ENCODE measurements around the gene EXTL2. TPM values are rescaled to one million over a fixed set of nuclear protein-coding genes. Genes with fewer than 3 reads are reported as not detected.
"Not testable (repeated sequence)": the region's sequence is repeated elsewhere in the genome, so short reads cannot be mapped to it uniquely, and the experiment has no call there.

Gene EXTL2, protein sequence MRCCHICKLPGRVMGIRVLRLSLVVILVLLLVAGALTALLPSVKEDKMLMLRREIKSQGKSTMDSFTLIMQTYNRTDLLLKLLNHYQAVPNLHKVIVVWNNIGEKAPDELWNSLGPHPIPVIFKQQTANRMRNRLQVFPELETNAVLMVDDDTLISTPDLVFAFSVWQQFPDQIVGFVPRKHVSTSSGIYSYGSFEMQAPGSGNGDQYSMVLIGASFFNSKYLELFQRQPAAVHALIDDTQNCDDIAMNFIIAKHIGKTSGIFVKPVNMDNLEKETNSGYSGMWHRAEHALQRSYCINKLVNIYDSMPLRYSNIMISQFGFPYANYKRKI
- polyA plus RNA-seq (ENCODE audit: insufficient read length in 10 of 10) = 10 to 100 TPM; 32.4 to 45.5 (median 37.7) TPM
- long read RNA-seq, donor 1, transcript EXTL2-202 (5 exons, 3,985 nt) = major isoform, 8 of 10 reads
- long read RNA-seq, donor 1, partial matches to known transcripts = 0 of 10 reads
- long read RNA-seq, donor 1, other reads (novel, unspliced or antisense) = 0 of 10 reads
- long read RNA-seq, donor 2, transcript EXTL2-202 (5 exons, 3,985 nt) = major isoform, 5 of 6 reads
- long read RNA-seq, donor 2, partial matches to known transcripts = 0 of 6 reads
- long read RNA-seq, donor 2, other reads (novel, unspliced or antisense) = 0 of 6 reads
- long read RNA-seq, donor 3 = 0 reads
- long read RNA-seq, donor 4, transcript EXTL2-202 (5 exons, 3,985 nt) = major isoform, 9 of 15 reads
- long read RNA-seq, donor 4, partial matches to known transcripts = 0 of 15 reads
- long read RNA-seq, donor 4, other reads (novel, unspliced or antisense) = 0 of 15 reads
- long read RNA-seq, donor 5, transcript EXTL2-202 (5 exons, 3,985 nt) = major isoform, 9 of 10 reads
- long read RNA-seq, donor 5, partial matches to known transcripts = 0 of 10 reads
- long read RNA-seq, donor 5, other reads (novel, unspliced or antisense) = 0 of 10 reads
- long read RNA-seq, donor 6, transcript EXTL2-202 (5 exons, 3,985 nt) = major isoform, 6 of 18 reads
- long read RNA-seq, donor 6, partial matches to known transcripts = 11 of 18 reads
- long read RNA-seq, donor 6, other reads (novel, unspliced or antisense) = 0 of 18 reads
- long read RNA-seq, donor 7, transcript EXTL2-202 (5 exons, 3,985 nt) = minor isoform, 5 of 11 reads
- long read RNA-seq, donor 7, transcript EXTL2-201 (5 exons, 2,835 nt) = major isoform, 6 of 11 reads
- long read RNA-seq, donor 7, partial matches to known transcripts = 0 of 11 reads
- long read RNA-seq, donor 7, other reads (novel, unspliced or antisense) = 0 of 11 reads
- long read RNA-seq, donor 8, transcript EXTL2-202 (5 exons, 3,985 nt) = major isoform, 6 of 10 reads
- long read RNA-seq, donor 8, partial matches to known transcripts = 0 of 10 reads
- long read RNA-seq, donor 8, other reads (novel, unspliced or antisense) = 0 of 10 reads
- long read RNA-seq, donor 9, partial matches to known transcripts = 0 of 1 reads
- long read RNA-seq, donor 9, other reads (novel, unspliced or antisense) = 0 of 1 reads

DNA sequence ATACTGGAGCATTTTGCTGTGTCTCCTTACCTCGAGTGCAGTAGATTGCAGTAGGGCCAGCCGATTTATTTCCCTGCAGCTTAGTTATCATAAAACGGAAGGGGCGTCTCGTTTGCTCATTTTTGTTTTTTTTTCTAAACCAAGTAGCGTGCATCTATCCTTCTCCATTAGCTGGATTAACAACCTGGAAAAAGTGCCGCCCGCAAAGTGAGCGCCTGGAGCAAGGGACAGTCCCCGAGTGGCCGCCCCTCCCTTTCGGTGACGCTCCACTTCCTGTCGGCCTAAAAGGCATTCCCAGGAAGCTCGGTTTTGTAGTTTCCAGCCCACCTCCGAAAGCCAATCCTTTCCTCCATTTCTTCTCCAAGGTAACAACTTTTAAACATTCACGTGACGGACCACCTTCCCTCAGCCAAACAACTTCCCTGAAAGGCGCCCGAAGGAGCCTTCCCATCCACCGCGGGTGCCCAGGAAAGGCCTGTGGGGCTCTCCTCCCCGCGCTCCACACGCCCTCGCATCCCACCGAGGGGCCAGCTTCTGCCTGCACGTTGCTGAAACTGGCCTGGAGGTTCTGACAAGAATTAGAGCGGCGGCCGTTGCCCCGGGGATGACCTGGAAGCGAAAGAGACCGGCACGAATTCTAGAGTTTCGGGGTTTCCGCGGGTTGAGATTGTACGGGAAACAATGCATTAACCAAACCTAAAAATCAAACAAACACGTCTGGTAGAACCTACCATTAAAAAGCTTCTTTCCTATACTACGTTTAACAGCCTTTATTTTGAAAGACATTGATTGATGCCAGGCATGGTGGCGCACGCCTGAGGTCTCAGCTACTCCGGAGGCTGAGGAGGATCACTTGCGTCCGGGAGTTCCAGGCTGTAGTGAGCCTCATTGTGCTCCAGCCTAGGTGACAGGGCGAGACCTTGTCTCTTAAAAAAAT is at the start of gene EXTL2:
EXTL2 (minus strand) TSS at position 240 of the 937 bp plus-strand sequence. CDS start 6,085 bp downstream, outside the sequence.
- peak; percentile 84 to 96 (median 91) for DNase-seq

DNA sequence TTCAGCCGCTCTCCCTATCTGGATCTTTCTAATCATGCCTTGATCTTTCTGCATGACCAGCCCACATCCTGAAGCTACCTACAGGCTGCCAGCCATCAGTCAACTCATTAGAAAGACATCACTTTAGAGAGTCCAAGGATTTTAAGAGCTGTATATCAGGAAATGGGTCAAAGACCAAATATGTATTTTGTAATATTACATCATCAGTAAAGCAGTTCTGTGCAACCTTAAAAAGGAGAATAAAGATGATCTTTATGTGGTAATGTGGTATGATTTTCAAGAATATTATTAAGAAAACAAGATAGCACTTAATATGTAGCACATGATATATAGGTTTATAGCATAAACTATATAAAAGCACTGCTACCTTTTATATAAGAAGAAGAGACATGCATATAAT is 48.9 kb upstream of the EXTL2 start:
- DNase-seq = no peak

DNA sequence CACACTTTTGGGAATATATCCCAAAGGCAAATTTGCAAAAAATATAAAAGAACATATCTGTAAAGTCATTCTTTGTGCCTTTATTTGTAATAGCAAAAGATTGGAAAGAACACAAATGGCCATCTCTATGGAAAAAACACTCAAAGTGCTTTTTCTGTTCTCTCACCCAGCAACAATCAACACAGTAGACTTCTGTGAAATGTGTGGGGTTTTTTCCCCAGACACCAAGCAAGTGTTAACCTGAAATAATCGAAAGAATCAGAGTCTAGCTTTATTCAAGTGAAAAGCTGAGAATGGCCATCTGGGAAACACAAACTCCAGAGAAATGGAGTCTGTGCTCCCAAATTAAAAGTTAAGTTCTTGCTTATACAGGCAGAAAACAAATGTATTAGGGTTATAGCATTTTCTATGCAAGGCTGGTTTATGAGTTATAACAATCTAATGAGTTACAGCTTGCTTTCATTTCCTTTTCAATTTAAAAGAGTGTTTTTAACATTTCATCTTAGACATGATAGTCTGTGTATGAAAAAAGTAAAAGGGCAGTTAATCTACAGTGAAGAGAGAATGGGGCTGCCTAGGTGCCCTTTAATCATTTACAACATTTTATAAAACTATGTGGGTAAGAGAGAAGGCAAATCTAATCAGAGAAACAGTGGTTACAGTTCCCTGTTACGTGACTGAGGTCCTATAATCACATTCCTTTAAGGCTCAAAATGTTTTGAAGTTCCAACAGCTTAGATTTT is 47.8 kb upstream of the EXTL2 start:
- no peak for DNase-seq

DNA sequence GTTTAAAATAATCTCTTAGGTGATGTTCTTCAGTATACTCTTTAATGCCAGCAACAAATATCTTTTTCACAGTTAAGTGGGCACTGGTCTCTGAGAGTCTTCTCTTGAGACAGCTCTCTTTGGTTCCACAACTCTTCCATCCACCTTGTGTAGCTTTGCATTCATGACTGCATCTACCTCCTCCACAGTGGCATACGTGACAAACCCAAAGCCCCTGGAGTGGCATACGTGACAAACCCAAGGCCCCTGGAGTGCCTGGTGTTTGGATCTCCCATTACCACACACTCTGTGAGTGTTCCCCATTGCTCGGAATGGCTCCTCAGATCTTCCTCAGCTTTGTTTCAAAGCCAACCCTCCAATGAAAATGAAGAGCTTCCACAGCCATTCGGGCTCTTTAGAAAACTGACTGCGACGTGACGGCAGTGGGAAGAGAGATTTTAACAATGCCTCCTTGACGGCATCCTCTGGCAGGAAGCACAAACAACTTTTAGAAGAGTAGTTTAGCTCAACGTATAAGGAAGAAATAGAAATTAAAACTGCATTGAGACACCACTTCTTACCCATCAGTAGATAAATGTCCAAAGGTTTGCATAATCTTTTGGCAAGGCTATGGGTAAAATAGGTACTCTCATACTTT is 47.1 kb upstream of the EXTL2 start:
- DNase-seq = no peak

DNA sequence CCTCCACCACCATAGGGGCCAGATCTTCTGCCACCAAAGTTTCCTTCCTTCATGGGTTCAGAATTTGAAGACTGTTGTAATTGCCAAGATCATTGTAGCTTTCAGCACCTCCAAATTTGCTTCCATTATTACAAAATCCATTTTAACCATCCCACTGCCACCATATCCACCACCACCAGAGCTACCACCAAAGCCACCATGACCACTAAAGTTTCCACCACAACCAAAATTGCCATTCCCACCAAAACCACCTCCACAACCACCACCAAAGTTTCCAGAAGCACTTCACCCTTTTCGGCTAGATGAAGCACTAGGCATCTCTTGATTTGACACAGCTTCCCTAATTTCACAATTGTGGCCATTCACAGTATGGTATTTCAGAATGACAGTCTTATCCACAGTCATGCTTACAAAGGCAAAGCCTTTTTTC is 46.5 kb upstream of the EXTL2 start:
- DNase-seq = no peak

DNA sequence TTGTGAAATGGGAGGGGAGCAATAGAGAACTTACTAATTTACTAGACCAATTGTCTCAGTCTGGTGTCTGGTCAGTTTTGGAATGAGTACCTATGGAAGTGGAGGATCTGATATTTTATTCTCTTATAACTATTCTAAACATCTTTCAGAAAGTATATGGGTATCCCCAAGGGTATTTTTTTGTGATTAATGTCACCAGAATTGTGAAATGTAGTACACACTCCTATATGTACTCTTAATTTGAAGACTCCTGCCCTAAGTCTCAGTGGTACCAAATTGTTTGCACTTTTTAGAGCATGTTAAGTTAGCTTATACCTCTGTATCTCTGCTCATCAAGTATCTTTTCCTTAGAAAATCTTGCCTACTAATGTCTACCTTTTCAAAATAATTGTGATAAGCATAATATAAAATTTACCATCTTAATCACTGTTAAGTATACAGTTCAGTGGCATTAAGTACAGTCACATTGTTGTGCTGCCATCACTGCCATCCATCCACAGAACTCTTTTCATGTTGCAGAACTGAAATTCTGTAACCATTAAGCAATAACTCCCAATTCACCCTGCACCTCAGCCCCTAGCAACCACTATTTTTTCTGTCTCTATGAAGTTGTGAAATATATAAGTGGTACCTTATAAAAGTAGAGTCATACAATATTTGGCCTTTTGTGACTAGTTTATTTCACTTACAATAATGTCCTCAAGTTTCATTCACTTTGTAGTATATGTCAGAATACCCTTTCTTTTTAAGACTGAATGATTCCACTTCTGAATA is 41.7 kb upstream of the EXTL2 start:
- DNase-seq = no peak

DNA sequence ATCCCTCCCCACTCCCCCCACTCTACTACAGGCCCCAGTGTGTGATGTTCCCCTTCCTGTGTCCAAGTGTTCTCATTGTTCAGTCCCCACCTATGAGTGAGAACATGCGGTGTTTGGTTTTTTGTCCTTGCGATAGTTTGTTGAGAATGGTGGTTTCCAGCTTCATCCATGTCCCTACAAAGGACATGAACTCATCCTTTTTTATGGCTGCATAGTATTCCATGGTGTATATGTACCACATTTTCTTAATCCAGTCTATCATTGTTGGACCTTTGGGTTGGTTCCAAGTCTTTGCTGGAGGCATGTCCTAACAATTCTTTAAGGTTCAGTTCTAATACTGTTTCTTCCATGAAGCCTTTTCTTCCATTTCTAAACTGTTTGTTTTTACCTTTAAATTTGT is 38.9 kb upstream of the EXTL2 start:
- not testable (repeated sequence) for DNase-seq

DNA sequence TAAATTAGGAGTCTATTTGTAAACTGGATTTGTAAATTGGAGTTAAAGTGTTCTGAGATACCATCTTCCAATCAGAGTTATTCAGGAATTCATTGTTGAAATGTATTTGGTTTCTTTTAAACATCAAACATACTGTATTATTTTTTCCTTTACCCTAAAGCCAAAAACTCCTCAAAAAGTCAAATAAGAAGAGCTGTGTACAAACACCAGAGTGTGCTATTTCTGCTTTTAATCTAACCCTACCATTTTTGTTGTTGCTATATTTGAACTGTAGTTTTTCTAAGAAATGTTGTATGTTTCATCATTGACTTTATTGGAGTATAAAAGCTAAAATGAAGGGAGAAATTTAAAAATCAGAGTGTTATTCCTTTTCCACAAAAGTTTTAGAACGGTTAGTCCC is 37.1 kb upstream of the EXTL2 start:
- DNase-seq = no peak

DNA sequence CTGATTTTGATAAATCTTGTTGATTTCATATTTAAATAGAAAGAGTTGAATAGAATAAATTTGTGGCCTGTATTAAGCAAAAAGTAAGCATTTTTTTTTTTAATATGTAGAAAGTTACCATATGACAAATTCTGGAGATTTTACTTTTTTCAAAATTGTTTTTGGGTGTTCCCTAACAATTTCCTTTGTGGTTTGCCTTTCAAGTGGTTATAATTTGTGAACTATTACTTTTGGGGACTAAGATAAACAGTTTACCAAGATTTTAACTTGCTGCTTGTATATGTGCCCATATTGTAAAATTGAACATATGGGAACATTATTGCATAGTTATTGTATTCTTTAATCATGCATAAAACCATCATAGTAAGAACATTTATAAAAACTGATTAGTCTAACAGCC is 35.9 kb upstream of the EXTL2 start:
- no peak for DNase-seq

DNA sequence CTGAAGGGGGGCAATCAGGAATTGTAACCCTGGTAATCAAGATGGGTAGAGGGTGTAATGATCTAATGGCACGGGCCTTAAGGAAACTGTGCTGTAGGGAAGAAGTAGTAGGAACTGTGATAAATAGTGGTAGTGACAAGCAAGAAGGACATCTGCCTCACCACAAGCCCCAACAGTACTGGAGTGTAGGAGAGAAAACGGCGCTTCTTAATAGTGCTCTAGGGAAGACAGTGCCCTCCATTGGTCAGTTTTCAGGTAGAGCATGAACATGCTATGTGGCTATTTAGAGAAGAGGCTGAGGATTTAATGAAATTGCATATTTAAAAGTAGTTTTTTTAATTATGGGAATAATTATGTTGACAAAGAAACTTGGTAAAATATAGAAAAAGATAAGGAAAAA is 33.5 kb upstream of the EXTL2 start:
- no peak for DNase-seq

DNA sequence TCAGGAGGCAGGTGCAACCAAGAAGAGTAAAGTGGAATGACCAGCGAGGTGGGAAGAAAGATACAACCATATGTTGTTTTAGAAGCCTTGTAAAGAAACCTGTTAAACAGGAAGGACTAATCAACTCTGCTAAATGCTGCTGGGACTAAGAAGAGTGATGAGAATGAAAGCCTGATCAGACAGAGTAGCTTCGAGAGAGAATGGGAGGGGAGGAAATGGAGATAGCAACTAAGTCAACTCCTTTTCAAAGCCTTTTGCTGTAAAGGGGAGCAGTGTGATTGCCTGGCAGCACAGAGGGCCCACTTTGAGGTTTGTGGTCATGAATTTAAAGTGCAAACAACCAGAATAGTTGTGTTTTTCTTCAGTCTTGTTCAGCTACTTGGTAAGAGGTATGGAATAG is 32.6 kb upstream of the EXTL2 start:
- DNase-seq = no peak

DNA sequence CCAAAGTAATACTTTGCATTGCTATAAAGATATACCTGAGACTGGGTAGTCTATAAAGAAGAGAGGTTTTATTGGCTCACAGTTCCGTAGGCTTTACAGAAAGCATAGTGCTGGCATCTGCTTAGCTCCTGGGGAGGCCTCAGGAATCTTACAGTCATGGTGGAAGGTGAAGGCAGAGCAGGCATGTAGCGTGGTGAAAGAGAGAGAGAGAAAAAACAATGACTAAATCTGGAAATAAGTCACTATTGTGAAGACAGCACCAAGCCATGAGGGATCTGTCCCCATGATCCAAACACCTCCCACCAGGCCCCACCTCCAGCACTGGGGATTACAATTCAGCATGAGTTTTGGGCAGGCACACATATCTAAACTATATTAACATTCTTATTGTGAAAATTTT is 31.6 kb upstream of the EXTL2 start:
- DNase-seq = no peak

DNA sequence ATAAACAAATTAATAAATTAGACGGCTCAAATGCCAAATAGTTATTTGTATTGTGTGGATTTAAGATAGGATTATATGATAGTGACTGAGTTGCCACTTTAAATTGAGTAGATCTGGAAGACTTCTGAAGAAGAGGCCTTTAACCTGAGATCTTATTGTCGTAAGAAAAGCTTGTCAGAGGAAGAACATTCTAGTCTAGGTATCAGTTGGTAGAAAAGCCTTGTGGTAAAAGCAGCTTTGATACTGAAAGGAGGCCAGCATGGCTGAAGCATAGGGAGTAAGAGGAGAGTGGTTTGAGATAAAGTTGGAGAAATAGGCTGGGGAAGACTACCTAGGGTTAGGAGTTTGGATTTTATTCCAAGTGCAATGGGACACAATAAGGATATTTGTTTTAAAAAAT is 30.3 kb upstream of the EXTL2 start:
- no peak for DNase-seq

DNA sequence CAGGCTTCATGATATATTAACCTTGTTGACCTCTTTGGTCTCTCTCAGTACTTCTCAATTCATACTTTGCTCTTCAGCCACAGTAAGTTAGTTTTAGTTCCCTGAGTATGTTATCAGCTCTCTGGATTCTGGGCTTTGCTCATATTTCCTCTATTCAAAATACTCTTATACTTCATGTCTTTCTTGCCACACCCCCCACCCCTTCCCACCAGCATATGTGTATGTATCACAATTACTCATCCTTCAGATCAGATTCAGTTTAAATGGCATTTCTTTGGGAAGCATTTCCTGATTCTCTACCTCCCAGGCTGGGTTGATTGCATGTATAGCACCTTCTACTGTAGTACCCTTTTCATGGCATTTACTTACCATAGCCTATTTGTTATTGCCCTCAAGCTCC is 29.6 kb upstream of the EXTL2 start:
- peak in 1 of 3 donors; percentile 10 for DNase-seq

DNA sequence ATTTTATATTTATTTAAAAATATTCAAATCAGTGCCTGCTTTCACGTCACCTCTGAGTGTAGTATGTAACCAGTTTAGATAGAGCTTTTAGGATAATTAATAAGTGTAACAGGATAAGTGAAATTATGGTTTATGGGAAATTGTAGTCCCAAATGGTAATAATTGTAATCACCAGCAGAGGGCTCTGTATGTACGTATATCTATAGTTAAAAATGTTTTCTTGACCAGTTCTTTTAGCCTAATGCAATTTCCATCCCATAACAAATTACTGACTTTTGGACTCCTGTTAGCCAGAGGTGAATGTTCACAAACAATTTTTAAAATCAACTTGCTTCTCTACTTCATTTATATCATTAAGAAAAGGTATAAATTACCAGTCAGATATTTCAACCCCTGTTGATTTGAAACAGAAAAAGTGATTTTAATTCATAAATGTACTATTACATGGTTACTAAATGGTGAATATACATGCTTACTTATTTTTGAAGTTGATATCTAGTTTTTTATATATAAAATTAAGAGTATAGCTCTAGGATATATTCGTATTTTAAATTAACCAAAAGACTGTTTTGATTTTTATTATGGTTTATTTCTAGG is 26.6 kb upstream of the EXTL2 start:
- peak; percentile 40 to 64 (median 55) for DNase-seq

DNA sequence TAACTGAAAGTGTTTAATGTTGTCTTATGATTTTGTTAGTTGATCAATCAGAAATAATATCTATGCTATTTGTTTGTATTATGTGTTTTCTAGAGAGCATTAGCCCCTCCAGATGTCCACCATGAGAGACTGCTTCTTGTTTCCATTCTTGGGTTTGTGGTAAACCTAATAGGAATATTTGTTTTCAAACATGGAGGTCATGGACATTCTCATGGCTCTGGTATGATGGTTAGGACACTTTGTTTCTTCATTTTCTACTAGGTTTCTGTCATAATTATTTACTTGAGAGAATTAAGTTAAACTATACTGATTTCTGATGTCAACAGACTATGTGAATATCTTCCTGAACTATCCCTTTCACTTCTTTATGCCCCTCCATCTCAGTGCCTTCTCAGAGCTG is 17.4 kb upstream of the EXTL2 start:
- no peak for DNase-seq

DNA sequence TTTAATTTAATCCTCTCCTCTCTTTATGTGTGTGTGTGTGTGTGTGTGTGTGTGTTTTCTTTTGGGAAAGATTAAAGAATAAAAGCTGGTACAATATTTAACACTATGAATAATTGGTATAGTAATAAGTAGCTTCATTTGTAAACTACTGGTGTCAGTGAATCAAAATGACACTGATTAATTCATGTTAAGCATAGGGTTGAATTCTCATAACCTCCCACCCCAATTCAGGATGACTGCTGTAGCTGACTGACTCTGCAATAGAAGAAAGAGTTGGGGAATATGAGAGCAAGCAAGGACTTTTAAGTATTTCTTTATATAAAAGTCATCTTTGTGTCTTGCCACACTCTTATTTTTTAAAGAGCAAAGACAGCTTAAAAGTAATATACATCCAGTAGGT is 14.4 kb upstream of the EXTL2 start:
- no peak for DNase-seq

DNA sequence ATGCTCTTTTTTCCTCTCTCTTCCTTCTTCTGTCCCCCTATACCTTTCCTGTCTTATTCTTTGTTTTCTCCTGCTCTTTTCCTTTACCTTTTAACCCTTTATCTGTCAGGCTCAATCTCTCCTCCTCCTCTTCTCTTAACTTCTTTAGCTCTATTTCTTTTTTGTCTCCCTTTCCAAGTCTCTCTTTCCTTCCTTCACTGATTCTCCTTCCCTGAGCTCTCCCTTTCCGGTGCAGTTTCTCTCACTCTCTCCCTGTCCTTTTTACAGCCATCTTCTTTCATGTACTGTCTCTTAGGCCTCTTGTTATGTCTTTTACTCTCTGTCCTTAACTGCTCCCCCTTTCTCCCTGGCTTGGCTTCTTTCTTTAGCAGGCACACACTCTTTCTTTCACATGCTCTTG is 13.2 kb upstream of the EXTL2 start:
- DNase-seq = no peak

Measured in muscle of back (tissue), 13 donors.